Midbrain (tissue), 1 donor: ENCODE results near the gene NLGN1.
"Not testable (repeated sequence)": the region's sequence is repeated elsewhere in the genome, so short reads cannot be mapped to it uniquely, and the experiment has no call there.

Experiments used
- DNase-seq: peaks from one replicate; lab custom pipeline; 2025; lab: John Stamatoyannopoulos, UW

The NLGN1 gene

DNA sequence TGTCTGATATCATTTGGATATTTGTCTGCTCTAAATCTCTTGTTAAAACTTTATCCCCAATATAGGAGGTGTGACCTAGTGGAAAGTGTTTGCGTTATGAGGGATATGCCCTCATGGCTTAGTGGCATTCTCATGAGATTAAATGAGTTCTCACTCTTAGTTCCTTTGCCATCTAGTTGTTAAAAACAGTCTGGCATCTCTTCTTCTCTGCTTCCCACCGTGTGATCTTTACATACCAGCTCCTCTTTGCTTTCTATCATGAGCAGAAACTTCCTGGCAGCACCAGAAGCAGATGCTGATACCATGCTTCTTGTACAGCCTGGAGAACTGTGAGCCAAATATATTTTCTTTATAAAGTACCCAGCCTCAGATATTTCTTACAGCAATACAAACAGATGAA, 33.0 kb downstream of the NLGN1 start:
- DNase-seq = no peak

DNA sequence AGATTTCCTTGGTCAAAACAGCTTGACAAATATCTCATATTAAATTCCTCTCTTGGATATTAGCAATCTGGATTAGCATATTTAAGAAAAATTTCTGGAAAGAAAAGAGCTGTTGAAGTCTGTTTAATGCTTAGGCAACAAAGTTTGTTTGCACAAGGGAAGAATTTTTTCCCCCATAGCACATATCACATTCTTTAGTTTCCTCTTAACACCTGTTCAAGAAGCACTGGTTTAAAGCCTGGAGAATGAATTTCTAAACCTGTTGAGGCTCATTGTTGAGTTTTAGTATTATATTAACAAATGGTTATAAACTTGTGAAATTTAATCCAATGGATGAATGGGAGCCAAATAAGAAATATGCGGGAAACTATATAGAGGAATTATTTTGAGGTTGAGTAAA, 41.5 kb downstream of the NLGN1 start:
- DNase-seq = no peak

DNA sequence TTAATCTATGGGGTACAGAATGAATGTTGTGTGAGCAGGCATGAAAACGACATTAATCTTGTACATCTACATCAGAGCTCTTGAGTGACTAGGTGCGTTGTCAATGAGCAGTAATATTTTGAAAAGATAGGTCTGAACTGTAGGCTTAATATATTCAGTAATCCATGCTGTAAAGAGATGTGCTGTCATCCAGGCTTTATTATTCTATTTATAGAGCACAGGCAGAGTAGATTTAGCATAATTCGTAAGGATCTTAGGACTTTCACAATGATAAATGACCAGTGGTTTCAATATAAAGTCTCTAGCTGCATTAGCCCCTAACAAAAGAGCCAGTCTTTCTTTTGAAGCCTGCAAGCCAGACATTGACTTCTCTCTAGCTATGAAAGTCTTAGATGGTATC, 43.0 kb downstream of the NLGN1 start:
- DNase-seq = no peak

DNA sequence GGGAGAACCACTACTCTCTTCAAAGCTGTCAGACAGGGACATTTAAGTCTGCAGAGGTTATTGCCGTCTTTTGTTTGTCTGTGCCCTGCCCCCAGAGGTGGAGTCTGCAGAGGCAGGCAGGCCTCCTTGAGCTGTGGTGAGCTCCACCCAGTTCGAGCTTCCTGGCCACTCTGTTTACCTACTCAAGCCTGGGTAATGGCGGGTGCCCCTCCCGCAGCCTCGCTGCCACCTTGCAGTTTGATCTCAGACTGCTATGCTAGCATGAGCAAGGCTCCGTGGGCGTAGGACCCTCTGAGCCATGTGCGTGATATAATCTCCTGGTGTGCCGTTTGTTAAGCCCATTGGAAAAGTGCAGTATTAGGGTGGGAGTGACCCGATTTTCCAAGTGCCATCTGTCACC, 54.0 kb downstream of the NLGN1 start:
- DNase-seq = not testable (repeated sequence)

DNA sequence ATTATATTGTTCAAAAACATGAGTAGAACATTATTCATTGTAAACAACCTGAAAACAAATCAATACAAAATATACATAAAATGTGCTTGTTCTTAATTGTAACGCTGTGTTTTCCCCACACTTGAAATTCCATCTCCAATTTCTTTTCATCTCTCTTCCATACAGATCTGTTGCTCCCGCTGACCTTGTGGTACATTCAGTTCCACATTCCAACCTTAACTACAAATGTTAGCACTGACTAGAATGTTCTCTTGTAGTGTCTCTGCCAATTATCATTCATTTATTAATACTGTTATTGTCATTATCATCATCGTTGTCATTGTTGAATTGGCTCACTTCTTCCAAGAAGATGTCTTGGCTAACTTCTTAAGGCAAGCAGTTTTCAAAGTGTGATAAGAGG, 65.7 kb downstream of the NLGN1 start:
- no peak for DNase-seq

DNA sequence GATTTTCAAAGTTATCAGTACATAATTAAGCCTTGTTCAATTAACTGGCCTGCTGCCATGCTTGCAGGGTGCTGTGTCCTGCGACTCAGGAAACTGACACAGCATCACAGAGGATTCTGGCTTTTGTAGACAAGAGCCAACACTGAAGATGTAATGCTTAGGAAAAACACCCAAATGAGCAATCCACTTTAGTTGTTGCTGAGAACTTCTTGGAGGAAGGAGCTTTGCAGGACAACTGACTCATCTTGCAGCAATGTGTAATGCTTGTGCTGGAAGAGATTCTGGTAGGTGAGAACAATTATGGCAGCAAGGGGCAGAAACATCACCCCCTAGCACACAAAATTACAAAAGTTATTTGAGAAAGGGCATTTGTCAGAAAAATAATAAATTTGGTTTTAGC, 67.6 kb downstream of the NLGN1 start:
- no peak for DNase-seq

DNA sequence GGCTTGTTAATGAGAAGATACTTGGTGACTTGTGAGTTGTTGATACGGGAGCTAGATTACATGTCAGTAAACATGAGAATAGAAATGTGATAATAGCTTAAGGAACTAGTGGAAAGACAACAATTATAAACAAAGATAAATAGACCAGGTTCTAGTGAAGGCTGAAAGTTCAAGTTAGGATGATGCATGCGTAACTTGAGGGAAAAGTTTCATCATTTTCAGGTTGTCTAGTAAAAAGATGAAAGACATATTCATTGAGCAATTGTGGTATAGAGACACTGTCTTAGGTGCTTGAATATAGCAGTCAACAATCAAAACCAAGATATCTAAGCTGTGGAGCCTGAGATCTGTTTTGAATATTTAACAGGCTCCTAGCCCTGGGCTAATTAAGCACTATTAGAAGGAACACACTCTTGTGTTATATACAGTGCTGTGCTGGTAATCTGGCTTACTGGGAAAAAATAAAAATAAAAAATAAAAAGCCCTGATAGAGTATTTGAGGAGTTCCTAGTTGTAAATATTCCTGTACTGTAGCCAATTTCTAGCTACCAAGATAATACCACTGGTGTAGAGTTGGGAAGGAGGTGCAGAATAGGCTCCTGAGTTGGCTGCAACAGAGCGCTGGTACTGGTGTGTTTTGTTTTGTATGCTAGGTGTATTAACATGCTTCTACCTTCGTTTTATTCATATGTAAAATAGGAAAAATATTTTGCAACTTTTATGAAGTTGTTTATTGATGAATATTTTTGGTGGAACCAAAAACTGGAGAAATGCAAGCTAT, 68.5 kb downstream of the NLGN1 start:
- DNase-seq = no peak

DNA sequence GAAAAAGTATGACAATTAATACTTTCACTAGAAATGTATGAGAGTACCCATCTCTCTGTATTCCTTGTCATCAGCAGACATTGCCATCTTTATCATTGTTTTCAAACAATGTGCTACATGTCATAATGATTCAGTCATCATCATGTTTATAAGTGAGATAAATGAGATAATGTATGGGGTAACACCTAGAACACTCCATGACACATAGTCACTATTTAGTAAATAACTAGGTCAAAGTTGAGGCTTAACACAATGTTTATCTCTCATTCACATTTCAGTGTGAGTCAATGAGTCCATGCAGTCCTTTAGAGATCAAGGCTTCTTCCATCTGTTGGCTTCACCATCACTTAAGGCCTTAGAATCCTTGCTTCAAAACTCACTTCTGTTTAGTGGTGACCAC, 70.0 kb downstream of the NLGN1 start:
- DNase-seq = no peak

DNA sequence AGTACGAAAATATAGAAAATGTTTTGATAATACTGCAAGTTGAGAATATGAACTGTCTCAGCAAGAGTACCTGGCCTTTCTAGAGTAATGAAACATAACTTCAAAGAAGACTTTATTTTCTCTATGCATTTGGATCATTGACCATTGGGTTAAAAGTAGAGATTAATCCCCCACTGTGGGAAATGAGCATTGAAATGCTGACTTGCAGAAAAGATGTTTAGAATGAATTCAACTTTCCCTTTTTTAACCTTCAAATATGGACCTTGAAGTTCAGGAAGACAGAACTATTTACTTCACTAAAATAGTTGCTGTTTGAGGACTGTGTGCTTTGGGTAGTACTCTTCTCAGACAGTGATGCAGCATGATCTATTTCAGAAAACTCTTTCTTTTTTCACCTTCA, 75.7 kb downstream of the NLGN1 start:
- DNase-seq = no peak

DNA sequence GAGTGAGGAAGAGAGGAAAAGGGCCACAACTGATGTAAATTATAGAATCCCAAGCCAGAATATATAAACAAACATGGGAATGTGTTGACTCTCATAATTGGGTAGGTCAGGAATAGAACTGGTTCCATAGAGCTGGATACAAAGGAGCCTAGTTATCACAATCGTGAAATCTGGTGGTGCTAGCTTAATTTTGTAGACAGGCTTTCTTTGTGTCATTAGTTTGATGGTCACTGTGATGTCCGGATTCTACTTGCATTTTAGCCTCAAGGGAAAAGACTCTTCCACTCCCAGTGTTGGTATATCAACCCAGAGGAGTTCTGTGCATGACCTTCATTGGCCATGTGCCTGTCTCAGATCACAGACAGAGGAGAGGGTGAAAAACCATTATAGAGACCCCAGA, 81.8 kb downstream of the NLGN1 start:
- no peak for DNase-seq

DNA sequence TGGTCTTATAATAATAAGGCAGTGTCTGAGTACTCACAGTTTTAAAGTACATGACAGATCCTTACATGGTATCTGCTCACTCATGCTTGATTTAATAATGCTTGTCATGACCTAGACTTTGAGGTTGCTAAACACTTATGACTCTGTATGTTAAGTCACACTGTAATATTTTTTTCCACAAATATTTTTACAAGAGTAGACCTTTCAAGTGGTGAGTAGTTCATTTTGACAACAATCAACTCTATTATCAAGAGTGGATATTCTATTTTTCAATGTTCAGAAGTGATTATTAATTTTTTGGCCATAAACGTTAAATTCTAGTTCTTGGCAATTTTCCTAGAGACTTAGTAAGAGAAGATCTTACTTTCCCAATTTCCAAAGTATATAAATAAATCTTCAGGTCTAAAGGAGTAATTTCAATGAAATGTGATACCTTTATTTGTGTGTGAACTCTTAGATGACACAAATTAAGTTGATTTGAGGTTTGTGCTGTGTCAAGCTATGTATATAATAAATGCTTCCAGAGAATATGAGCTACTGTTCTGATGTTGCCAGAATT, 104.5 kb downstream of the NLGN1 start:
- DNase-seq = no peak

DNA sequence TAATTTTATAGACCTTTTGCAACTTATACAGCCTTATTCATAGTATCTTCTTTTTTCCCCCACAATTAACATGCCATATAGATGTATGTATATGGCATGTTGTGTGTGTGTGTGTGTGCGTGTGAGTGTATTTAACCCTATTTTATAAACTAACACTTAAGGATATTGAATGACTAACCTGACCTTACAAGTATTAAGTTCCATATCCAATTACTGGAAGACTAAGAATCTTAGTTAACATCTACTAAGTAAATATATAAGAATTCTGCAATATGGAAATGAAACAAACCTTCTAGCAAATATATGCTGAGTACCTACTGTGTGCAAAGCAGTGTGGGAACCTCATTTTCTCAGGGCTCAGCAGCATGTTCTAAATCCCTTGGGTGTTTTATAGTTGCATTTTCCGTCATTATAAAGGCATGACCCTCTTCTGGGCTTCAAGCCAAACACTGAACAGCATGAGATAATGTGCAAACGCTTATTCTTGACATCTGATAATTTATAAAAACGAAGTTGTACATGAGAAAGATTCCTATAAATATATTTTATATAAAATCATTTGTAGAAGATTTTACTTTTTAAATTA, 105.5 kb downstream of the NLGN1 start:
- no peak for DNase-seq

DNA sequence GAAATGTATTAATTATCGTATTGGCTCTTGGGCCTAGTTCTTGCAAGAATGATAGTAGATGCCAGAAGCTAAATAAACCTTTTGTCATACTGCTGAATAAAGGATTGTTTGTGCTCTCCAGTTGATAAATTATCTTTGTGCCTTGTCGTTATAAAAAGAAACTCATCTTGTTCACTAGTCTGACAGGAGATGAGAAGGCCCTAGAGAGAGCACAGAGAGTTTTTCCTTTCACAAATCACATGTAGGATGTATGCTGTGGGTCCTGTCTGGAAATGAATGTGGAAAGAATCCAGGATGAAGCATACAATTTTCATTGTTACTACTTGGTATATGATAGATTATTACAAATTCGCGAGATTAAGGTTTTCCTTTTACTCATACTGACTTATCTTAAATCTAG, 113.0 kb downstream of the NLGN1 start:
- peak; percentile 22 for DNase-seq

DNA sequence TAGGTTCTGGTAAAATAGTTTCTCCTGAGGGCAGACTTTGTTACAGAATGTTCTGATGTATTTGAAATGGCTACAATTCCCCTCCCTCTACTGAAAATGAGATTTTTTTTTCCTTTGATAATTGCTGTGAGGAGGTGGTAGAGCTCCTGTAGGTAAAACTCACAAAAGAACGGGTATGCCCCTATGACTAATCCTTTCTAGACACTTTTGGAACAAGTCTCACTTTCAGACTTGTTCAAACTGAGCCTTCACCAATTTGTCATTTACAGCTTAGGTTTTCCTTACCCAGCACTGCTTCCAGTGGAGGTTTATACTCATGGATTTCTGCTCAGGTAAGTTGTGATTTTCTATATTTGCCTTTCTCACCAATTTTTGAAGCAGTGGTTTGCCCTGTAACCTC, 115.6 kb downstream of the NLGN1 start:
- no peak for DNase-seq

DNA sequence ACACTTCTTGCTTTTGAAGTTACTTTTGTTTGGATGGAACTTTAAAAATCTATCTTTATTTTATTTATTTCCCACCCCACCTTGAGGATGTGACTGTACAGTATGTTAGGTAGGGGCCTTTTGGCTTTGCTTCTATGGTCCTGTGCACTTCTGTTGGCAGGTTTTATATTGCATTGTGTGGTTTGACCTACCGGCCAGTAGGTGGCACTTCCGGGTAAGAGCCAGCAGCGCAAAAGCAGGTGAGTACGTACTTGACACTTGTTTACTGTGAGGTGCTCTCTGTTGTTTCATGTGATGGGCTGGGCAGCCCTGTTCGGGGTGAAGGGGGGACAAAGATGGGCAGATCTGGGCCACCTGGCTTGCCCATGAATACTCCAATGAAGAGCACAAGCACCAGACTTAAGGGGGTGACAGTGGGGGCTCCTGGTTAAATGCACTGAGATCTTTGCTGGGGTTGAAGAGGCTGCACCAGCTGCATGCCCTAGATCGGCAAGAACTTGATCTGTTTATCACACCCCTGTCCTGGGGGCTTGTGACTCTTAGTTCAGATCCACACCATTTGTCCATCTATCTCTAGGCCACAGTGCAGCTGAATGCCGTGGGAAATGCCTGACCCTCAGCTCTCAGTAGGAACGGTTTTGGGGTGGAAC, 131.6 kb downstream of the NLGN1 start:
- no peak for DNase-seq

DNA sequence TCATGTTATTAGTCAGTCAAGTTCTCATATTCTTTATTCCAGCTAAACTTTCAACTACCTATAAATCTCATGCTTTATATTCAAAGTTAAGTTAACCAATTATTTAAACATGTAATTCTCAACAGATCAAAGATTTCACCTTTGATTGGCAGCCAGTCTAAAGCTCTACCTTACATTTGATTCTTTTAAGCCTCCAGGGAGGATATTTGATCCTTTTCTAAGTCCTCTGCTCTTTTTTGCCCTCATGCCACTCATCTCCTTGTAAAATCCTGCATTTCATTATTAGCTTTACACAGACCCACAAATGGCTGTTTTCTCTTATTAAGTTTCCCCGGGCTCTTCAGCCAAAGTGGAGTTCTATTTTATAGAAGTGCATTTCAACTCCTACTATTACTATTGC, 134.1 kb downstream of the NLGN1 start:
- no peak for DNase-seq

DNA sequence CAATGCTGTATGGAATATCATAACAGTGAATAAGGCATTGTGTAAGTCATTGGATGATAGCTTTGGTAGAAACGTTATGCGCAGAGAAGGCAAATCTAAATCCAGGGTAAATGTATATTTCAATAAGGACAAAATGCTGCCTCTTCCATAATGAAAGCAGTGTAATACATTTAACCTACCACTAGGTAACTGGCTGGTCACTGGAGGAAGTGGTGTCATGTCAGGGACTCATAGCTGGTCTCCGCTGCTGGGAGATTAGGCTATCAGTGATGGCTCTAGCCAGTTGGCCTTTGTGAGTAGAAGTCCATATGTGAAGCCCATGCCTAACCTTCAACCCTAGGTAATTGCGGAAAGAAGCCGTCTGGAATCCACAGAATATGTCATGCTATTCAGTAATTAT, 140.9 kb downstream of the NLGN1 start:
- no peak for DNase-seq

DNA sequence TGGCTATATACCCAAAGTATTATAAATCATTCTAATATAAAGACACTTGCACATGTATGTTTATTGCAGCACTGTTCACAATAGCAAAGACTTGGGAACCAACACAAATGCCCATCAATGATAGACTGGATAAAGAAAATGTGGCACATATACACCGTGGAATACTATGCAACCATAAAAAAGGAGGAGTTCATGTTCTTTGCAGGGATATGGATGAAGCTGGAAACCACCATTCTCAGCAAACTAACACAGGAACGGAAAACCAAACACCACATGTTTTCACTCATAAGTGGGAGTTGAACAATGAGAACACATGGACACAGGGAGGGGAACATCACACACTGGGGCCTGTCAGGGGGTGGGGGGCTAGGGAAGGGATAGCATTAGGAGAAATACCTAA, 148.0 kb downstream of the NLGN1 start:
- not testable (repeated sequence) for DNase-seq

DNA sequence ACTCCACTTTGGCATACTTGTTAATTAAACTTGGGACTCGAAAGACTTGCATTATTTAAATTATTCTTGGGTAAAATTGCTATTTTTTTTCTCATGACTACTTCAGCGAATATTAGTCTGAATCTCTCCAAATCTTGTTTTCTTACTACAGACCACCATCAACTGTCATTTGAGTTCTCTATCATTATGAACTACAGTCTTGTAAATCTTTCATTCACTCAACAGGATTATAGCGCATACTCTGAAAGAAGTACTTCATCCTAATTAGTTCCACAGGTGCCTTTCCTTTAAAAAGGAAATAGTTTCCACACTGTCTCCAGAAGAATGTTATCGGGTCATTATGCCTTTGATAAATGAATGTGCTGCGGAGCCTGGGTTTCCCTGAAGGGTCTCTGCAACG, 149.5 kb downstream of the NLGN1 start:
- no peak for DNase-seq

DNA sequence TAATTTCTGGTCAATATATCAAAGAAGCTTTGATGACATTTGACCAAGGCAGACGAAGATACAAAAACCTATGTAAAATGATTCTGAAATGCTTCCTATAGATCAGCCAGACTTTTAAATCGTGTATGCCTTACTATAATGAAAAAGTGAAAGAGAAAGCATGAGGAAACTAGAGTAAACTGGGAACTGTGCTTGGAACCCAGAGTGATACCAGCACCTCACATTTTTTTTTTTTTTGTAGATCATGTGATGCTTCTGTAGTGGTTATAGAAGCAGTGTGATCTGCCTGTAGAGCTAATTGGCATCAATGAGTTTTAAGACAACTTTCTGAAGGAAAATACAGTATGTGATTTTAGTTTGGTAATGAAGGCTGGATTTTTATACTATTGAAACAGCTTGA, 150.7 kb downstream of the NLGN1 start:
- DNase-seq = no peak

DNA sequence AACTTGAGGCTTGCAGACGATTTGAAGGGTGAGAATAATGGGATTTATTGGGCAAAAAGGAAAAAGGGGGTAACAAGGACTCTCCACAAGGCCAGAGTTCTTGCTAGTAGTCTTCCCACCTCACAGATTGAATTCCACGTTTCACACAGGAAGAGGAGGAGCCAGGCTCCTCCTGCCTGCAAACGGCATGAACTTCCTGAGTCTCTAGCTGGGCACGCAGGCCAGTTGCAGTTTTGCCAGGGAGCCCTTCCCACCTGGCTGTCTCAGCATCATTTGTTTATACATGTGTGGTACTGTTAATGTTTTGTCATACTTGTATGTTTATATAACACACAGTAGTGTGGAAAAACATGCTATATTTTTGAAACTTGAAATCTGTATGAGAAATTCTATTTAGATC, 155.0 kb downstream of the NLGN1 start:
- no peak for DNase-seq

DNA sequence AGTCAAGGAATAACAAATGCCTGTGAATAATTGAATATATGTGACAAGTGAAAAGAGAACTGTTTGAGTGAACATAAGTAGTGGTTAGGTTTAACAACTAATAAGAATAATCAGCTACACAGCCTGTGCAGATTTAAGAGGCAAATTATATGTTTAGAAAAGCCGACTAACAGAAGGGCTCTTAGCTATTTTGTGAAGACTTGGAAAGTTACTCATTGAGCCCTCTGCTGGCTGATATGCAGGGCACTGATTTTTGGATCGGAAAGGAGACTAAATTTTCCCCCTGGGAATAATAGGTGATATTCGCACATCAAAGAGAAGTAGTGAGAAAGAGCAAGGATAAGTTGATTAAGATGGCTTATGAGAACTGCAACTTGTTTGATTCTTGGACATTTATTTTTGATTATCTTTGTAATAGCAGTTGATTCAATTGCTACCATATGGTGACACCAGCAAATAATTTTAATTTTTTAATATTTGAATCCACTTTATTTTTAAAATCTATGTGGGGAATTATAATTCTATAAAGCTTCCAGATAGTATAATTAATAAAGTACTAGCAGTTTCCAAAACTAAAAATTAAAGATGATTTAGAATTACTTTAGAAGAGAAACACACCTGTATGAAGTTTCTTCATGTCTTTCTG, 156.2 kb downstream of the NLGN1 start:
- peak; percentile 43 for DNase-seq

DNA sequence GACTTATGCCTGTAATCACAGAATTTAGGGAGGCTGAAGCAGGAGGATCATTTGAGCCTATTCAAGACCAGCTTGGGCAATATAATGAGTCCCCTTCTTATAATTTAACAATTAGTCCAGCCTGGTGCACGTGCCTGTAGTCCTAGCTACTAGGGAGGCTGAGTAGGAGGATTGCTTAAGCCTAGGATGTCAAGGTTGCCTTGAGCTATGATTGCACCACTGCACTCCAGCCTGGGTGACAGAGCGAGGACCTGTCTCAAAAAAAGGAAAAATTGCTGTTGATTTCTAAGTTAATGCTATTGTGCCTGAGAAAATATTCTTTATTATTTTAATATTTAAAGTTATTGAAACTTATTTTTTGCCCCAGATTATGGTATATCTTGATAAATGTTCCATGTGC, 159.0 kb downstream of the NLGN1 start:
- DNase-seq = no peak
